HUES48 (cell line): Measurements from ENCODE around the gene ALG9.

Experiments
- H3K27ac ChIP-seq: one replicate; pipeline ENCODE4 v1.7.0; 2013; ENCODE audit warnings: low read depth, low read length, inconsistent platforms
- H3K27me3 ChIP-seq: 2 replicates; pipeline ENCODE4 v1.6.1; 2013; ENCODE audit warnings: mild to moderate bottlenecking, low read length; ENCODE audit not compliant: control insufficient read depth, insufficient read depth
- H3K36me3 ChIP-seq: 2 replicates; pipeline ENCODE4 v1.6.1; 2013; ENCODE audit warnings: low read length; ENCODE audit not compliant: control insufficient read depth, insufficient read depth
- H3K4me1 ChIP-seq: 2 replicates; pipeline ENCODE4 v1.6.1; 2013; ENCODE audit warnings: mild to moderate bottlenecking, low read length; ENCODE audit not compliant: control insufficient read depth, insufficient read depth
- H3K4me3 ChIP-seq: 2 replicates; pipeline ENCODE4 v1.5.1; 2013; ENCODE audit warnings: mild to moderate bottlenecking, low read depth, low read length
- H3K9ac ChIP-seq: 2 replicates; pipeline ENCODE4 v1.6.1; 2013; ENCODE audit warnings: mild to moderate bottlenecking, low read depth, low read length, moderate library complexity
- H3K9me3 ChIP-seq: 2 replicates; pipeline ENCODE4 v1.6.1; 2013; ENCODE audit warnings: low read length; ENCODE audit not compliant: control insufficient read depth, insufficient read depth

ALG9 gene

GRCh38 chr11:111849631-111850030 is 21.8 kb downstream of the ALG9 start:
- Histone ChIP-seq H3K27me3 (no peaks in the 10 kb centered on the region), H3K27ac (no peak overlapping the region), H3K4me1 (no peaks in the 10 kb centered on the region), H3K9me3 (no peaks in the 10 kb centered on the region), H3K36me3 (peaks cover 15% of the 10 kb centered on the region), H3K4me3 (no peak overlapping the region), H3K9ac (no peak overlapping the region)

- no peaks in the 10 kb centered on the region for H3K4me1 ChIP-seq
- no peaks in the 10 kb centered on the region for H3K27me3 ChIP-seq
- no peak overlapping the region for H3K9ac ChIP-seq
- peak overlapping the region; percentile 23 for H3K27ac ChIP-seq
- H3K36me3 ChIP-seq: peaks cover 5% of the 10 kb centered on the region
- H3K9me3 ChIP-seq: no peaks in the 10 kb centered on the region
- H3K4me3 ChIP-seq: no peak overlapping the region
These were observed 24.7 kb downstream of the ALG9 start for GRCh38 chr11:111846636-111847035.

GRCh38 chr11:111846063-111846462 is 25.3 kb downstream of the ALG9 start:
- H3K4me1 ChIP-seq: peaks cover 3% of the 10 kb centered on the region
- H3K4me3 ChIP-seq: no peak overlapping the region
- H3K9ac ChIP-seq: no peak overlapping the region
- no peaks in the 10 kb centered on the region for H3K9me3 ChIP-seq
- peak overlapping the region; percentile 15 for H3K27ac ChIP-seq
- peaks cover 5% of the 10 kb centered on the region for H3K36me3 ChIP-seq
- no peaks in the 10 kb centered on the region for H3K27me3 ChIP-seq

- no peak overlapping the region for H3K4me3 ChIP-seq
- H3K36me3 ChIP-seq: peaks cover 5% of the 10 kb centered on the region
- peaks cover 8% of the 10 kb centered on the region for H3K4me1 ChIP-seq
- peak overlapping the region; percentile 15 for H3K27ac ChIP-seq
- no peaks in the 10 kb centered on the region for H3K27me3 ChIP-seq
- no peaks in the 10 kb centered on the region for H3K9me3 ChIP-seq
- H3K9ac ChIP-seq: no peak overlapping the region
These were observed 25.9 kb downstream of the ALG9 start for GRCh38 chr11:111845276-111846028.

- no peak overlapping the region for H3K27ac ChIP-seq
- H3K9ac ChIP-seq: no peak overlapping the region
- H3K27me3 ChIP-seq: no peaks in the 10 kb centered on the region
- peaks cover 17% of the 10 kb centered on the region for H3K4me1 ChIP-seq
- H3K36me3 ChIP-seq: peaks cover under 1% of the 10 kb centered on the region
- no peaks in the 10 kb centered on the region for H3K9me3 ChIP-seq
- no peak overlapping the region for H3K4me3 ChIP-seq
These were observed 27.7 kb downstream of the ALG9 start for GRCh38 chr11:111843661-111844060.

- Histone ChIP-seq H3K27ac (no peak overlapping the region), H3K27me3 (no peaks in the 10 kb centered on the region), H3K4me3 (no peak overlapping the region), H3K36me3 (peaks cover 9% of the 10 kb centered on the region; the same call in 1 of the 2 replicates), H3K9ac (no peak overlapping the region), H3K9me3 (no peaks in the 10 kb centered on the region), H3K4me1 (peaks cover 17% of the 10 kb centered on the region)
These were observed 29.9 kb downstream of the ALG9 start for GRCh38 chr11:111841370-111842053.

GRCh38 chr11:111840143-111840542 is 31.2 kb downstream of the ALG9 start:
- Histone ChIP-seq H3K9ac (no peak overlapping the region), H3K27me3 (no peaks in the 10 kb centered on the region), H3K4me3 (no peak overlapping the region), H3K4me1 (peaks cover 17% of the 10 kb centered on the region), H3K36me3 (peaks cover 15% of the 10 kb centered on the region; the same call in 1 of the 2 replicates), H3K9me3 (no peaks in the 10 kb centered on the region), H3K27ac (peak overlapping the region; percentile 45)

GRCh38 chr11:111838054-111838453 is 33.3 kb downstream of the ALG9 start:
- H3K27ac ChIP-seq: no peak overlapping the region

GRCh38 chr11:111837366-111837891 is 34.0 kb downstream of the ALG9 start:
- Histone ChIP-seq H3K9me3 (no peaks in the 10 kb centered on the region), H3K4me1 (peaks cover 17% of the 10 kb centered on the region), H3K4me3 (no peak overlapping the region), H3K36me3 (peaks cover 19% of the 10 kb centered on the region; the same call in 1 of the 2 replicates), H3K27me3 (no peaks in the 10 kb centered on the region), H3K9ac (no peak overlapping the region), H3K27ac (no peak overlapping the region)

More at GRCh38 chr11:111838054-111838453, 33.3 kb downstream of the ALG9 start:
- H3K4me3 ChIP-seq: no peak overlapping the region
- H3K27me3 ChIP-seq: no peaks in the 10 kb centered on the region
- no peaks in the 10 kb centered on the region for H3K9me3 ChIP-seq
- H3K36me3 ChIP-seq: peaks cover 19% of the 10 kb centered on the region; the same call in 1 of the 2 replicates
- no peak overlapping the region for H3K9ac ChIP-seq
- H3K4me1 ChIP-seq: peaks cover 17% of the 10 kb centered on the region

- Histone ChIP-seq H3K4me3 (no peak overlapping the region), H3K4me1 (peaks cover 17% of the 10 kb centered on the region), H3K9ac (no peak overlapping the region), H3K9me3 (no peaks in the 10 kb centered on the region), H3K36me3 (peaks cover 19% of the 10 kb centered on the region; the same call in 1 of the 2 replicates), H3K27me3 (no peaks in the 10 kb centered on the region), H3K27ac (no peak overlapping the region)
These were observed 34.7 kb downstream of the ALG9 start for GRCh38 chr11:111836721-111837120.

GRCh38 chr11:111836162-111836561 is 35.2 kb downstream of the ALG9 start:
- no peak overlapping the region for H3K9ac ChIP-seq
- H3K4me1 ChIP-seq: peaks cover 15% of the 10 kb centered on the region
- no peak overlapping the region for H3K4me3 ChIP-seq
- H3K27me3 ChIP-seq: no peaks in the 10 kb centered on the region
- peaks cover 19% of the 10 kb centered on the region; the same call in 1 of the 2 replicates for H3K36me3 ChIP-seq
- no peak overlapping the region for H3K27ac ChIP-seq
- no peaks in the 10 kb centered on the region for H3K9me3 ChIP-seq
